Calu3 (cell line): ENCODE results near the gene MAB21L2. TPM values are rescaled to one million over a fixed set of nuclear protein-coding genes. Genes with fewer than 3 reads are reported as not detected.

Experiments
- BruUV-seq: library from RNA; stranded (reverse); fragments of 400-500 nt; replicated peaks from 2 replicates; lab custom pipeline; 2021; lab: Mats Ljungman, UMichigan
- CTCF ChIA-PET: fragments of 300-600 bp; sonication (Branson Sonifier 250); formaldehyde crosslinking; loops from one replicate; lab custom pipeline; 2022; ENCODE audit warnings: antibody characterized with exemption; lab: Charles Lee
- DNase-seq: peaks from one replicate; pipeline ENCODE4 v3.0.0; 2022
- H3K27ac Mint-ChIP-seq: one replicate; pipeline ENCODE4 v1.8.0; 2022; ENCODE audit warnings: mixed read lengths; ENCODE audit not compliant: unreplicated experiment
- H3K27me3 Mint-ChIP-seq: one replicate; pipeline ENCODE4 v1.8.0; 2022; ENCODE audit warnings: mixed read lengths; ENCODE audit not compliant: unreplicated experiment
- H3K36me3 Mint-ChIP-seq: one replicate; pipeline ENCODE4 v1.8.0; 2022; ENCODE audit warnings: mild to moderate bottlenecking, moderate library complexity, mixed read lengths; ENCODE audit not compliant: insufficient read depth, unreplicated experiment
- H3K4me1 Mint-ChIP-seq: one replicate; pipeline ENCODE4 v1.8.0; 2022; ENCODE audit warnings: mild to moderate bottlenecking, low read depth, mixed read lengths; ENCODE audit not compliant: unreplicated experiment
- H3K4me3 Mint-ChIP-seq: one replicate; pipeline ENCODE4 v1.8.0; 2022; ENCODE audit warnings: mild to moderate bottlenecking, low read depth, moderate library complexity, mixed read lengths; ENCODE audit not compliant: unreplicated experiment
- H3K9me3 Mint-ChIP-seq: one replicate; pipeline ENCODE4 v1.8.0; 2022; ENCODE audit warnings: low read depth, mixed read lengths; ENCODE audit not compliant: unreplicated experiment
- CTCF ChIP-seq: fragments of 200-600 bp; IDR thresholded peaks from one replicate; pipeline ENCODE4 v1.8.0; 2022; ENCODE audit warnings: antibody characterized with exemption; ENCODE audit not compliant: unreplicated experiment
- intact Hi-C: fragments of 100-400 bp; cut with micrococcal nuclease; formaldehyde crosslinking; loops from one replicate; pipeline ENCODE4 v1.10.0; 2022; ENCODE audit not compliant: unreplicated experiment
- total RNA-seq: library from RNA; stranded (reverse); gene quantifications from 2 replicates; pipeline ENCODE4 v1.2.3, GENCODE V29; 2022

Gene MAB21L2
- total RNA-seq, 1 experiment from 2014 or later, result 0.17 TPM

GRCh38 chr4:150540959-150541360, 41.0 kb upstream of the MAB21L2 start:
- CTCF ChIA-PET, result no interaction called here
- Mint-ChIP-seq H3K4me3 (no peak overlapping the region), H3K36me3 (no peaks in the 10 kb centered on the region), H3K27me3 (no peaks in the 10 kb centered on the region), H3K4me1 (no peaks in the 10 kb centered on the region), H3K9me3 (no peaks in the 10 kb centered on the region), H3K27ac (no peak overlapping the region)
- no peak for TF ChIP-seq CTCF
- BruUV-seq, result no TSS peak
- intact Hi-C loops, result no loop called here
- no peak for DNase-seq

GRCh38 chr4:150541681-150542080, 40.3 kb upstream of the MAB21L2 start:
- CTCF ChIA-PET, result no interaction called here
- H3K27ac Mint-ChIP-seq, result no peak overlapping the region
- H3K27me3 Mint-ChIP-seq, result no peaks in the 10 kb centered on the region
- H3K4me3 Mint-ChIP-seq, result no peak overlapping the region
- DNase-seq, result no peak
- H3K4me1 Mint-ChIP-seq, result no peaks in the 10 kb centered on the region
- no TSS peak for BruUV-seq
- intact Hi-C loops, result no loop called here
- H3K9me3 Mint-ChIP-seq, result no peaks in the 10 kb centered on the region
- TF ChIP-seq CTCF, result no peak
- no peaks in the 10 kb centered on the region for H3K36me3 Mint-ChIP-seq

GRCh38 chr4:150543042-150543441, 38.9 kb upstream of the MAB21L2 start:
- no peaks in the 10 kb centered on the region for H3K36me3 Mint-ChIP-seq
- H3K27me3 Mint-ChIP-seq, result no peaks in the 10 kb centered on the region
- intact Hi-C loops, result no loop called here
- TF ChIP-seq CTCF, result no peak
- H3K4me1 Mint-ChIP-seq, result no peaks in the 10 kb centered on the region
- no peak for DNase-seq
- no peak overlapping the region for H3K27ac Mint-ChIP-seq
- no peaks in the 10 kb centered on the region for H3K9me3 Mint-ChIP-seq
- H3K4me3 Mint-ChIP-seq, result no peak overlapping the region
- no TSS peak for BruUV-seq
- CTCF ChIA-PET, result no interaction called here

- Mint-ChIP-seq H3K27me3 (no peaks in the 10 kb centered on the region), H3K9me3 (no peaks in the 10 kb centered on the region), H3K4me3 (no peak overlapping the region), H3K27ac (no peak overlapping the region), H3K4me1 (no peaks in the 10 kb centered on the region), H3K36me3 (no peaks in the 10 kb centered on the region)
- intact Hi-C loops, result no loop called here
- DNase-seq, result no peak
- CTCF ChIA-PET, result no interaction called here
- TF ChIP-seq CTCF, result no peak
- no TSS peak for BruUV-seq
Measured at GRCh38 chr4:150546286-150546685, 35.7 kb upstream of the MAB21L2 start.
